Uterus (tissue), 4 donors: ENCODE data around the gene TLCD3A. TPM values are rescaled to one million over a fixed set of nuclear protein-coding genes. Genes with fewer than 3 reads are reported as not detected.

ENCODE experiments used
- DNase-seq, 2 donors: peaks; one replicate each; pipeline ENCODE4 v3.0.0-alpha.2; 2019 to 2020
- H3K27ac ChIP-seq, 2 donors: fragments of 200-600 bp; sonication (generic); 1 replicate in 1 of 2; 2 replicates in 1 of 2; pipeline ENCODE4 v1.5.1; 2016 to 2018
- H3K27me3 ChIP-seq, 2 donors: fragments of 200-600 bp; sonication (generic); one replicate each; pipeline ENCODE4 v1.5.1; 2018 to 2019; ENCODE audit warnings: control low read depth in 1 of 2
- H3K36me3 ChIP-seq, 2 donors: fragments of 200-600 bp; sonication (generic); one replicate each; pipeline ENCODE4 v1.5.1; 2019; ENCODE audit warnings: control low read depth in 1 of 2
- H3K4me1 ChIP-seq, 2 donors: fragments of 200-600 bp; sonication (generic); one replicate each; pipeline ENCODE4 v1.5.1; 2018 to 2019; ENCODE audit warnings: control low read depth in 1 of 2
- H3K4me3 ChIP-seq, 2 donors: fragments of 200-600 bp; sonication (generic); 1 replicate in 1 of 2; 2 replicates in 1 of 2; pipeline ENCODE4 v1.5.1; 2018 to 2019; ENCODE audit warnings: mild to moderate bottlenecking in 1 of 2
- H3K9me3 ChIP-seq, 2 donors: fragments of 200-600 bp; sonication (generic); one replicate each; pipeline ENCODE4 v1.5.1; 2019; ENCODE audit warnings: control low read depth in 1 of 2
- POLR2A ChIP-seq, 2 donors: fragments of 450-650 bp; IDR thresholded peaks; one replicate each; pipeline ENCODE4 v1.6.1; 2016; ENCODE audit warnings: antibody characterized with exemption in 2 of 2, mild to moderate bottlenecking in 1 of 2, moderate library complexity in 1 of 2
- intact Hi-C: fragments of 100-400 bp; cut with DNase I; formaldehyde crosslinking; loops from one replicate; pipeline ENCODE4 v1.15.1; 2023; ENCODE audit warnings: low total_unique reads
- total RNA-seq, 4 donors: library from RNA; depleted of rRNA in 3 of 4; stranded (reverse); fragments of >200 nt in 3 of 4; gene quantifications; one replicate each; pipeline versions ENCODE4 v1.1.0 to v1.2.4, GENCODE V29; 2014 to 2023
- TF ChIP-seq, protein P1 (sequence below), 4 experiments: fragments of 200-600 bp in 2 of 4; fragments of 450-650 bp in 2 of 4; sonication (generic) in 2 of 4; IDR thresholded peaks; one replicate each; pipeline ENCODE4 v1.5.1; 2016 to 2019; ENCODE audit warnings: antibody characterized with exemption in 4 of 4, mild to moderate bottlenecking in 2 of 4, moderate library complexity in 1 of 4
- donor health status: DM: yes; HTN: yes; CAD: no.

TLCD3A gene
- total RNA-seq, 4 donors from 2014 or later, result 3.2 to 19.6 (median 15.6) TPM; not detected in 1

DNA sequence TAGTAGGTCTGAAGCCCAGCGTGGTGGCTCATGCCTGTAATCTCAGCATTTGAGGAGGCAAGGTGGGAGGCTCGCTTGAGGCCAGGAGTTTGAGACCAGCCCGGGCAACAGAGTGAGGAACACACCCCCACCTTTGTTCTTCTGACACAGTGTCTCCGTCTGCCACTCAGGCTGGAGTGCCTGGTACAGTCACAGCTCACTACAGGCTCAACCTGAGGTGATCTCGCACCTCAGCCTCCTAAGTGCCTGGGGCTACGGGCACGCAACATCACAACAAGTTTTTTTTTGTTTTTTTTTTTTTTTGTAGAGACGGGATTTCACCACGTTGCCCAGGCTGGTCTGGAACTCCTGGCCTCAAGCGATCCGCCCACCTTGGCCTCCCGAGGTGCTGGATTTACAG, 6.7 kb upstream of the TLCD3A start:
- Histone ChIP-seq H3K36me3 (no peaks in the 10 kb centered on the region), H3K27me3 (no peaks in the 10 kb centered on the region), H3K4me1 (no peaks in the 10 kb centered on the region), H3K9me3 (no peaks in the 10 kb centered on the region), H3K27ac (no peak overlapping the region), H3K4me3 (no peak overlapping the region)
- no peak for DNase-seq
- TF ChIP-seq, protein P1, sequence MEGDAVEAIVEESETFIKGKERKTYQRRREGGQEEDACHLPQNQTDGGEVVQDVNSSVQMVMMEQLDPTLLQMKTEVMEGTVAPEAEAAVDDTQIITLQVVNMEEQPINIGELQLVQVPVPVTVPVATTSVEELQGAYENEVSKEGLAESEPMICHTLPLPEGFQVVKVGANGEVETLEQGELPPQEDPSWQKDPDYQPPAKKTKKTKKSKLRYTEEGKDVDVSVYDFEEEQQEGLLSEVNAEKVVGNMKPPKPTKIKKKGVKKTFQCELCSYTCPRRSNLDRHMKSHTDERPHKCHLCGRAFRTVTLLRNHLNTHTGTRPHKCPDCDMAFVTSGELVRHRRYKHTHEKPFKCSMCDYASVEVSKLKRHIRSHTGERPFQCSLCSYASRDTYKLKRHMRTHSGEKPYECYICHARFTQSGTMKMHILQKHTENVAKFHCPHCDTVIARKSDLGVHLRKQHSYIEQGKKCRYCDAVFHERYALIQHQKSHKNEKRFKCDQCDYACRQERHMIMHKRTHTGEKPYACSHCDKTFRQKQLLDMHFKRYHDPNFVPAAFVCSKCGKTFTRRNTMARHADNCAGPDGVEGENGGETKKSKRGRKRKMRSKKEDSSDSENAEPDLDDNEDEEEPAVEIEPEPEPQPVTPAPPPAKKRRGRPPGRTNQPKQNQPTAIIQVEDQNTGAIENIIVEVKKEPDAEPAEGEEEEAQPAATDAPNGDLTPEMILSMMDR (IDR thresholded peaks at IDR 0.05), result no peak
- TF ChIP-seq POLR2A (IDR thresholded peaks at IDR 0.05), result no peak
- intact Hi-C loops, result no loop called here

DNA sequence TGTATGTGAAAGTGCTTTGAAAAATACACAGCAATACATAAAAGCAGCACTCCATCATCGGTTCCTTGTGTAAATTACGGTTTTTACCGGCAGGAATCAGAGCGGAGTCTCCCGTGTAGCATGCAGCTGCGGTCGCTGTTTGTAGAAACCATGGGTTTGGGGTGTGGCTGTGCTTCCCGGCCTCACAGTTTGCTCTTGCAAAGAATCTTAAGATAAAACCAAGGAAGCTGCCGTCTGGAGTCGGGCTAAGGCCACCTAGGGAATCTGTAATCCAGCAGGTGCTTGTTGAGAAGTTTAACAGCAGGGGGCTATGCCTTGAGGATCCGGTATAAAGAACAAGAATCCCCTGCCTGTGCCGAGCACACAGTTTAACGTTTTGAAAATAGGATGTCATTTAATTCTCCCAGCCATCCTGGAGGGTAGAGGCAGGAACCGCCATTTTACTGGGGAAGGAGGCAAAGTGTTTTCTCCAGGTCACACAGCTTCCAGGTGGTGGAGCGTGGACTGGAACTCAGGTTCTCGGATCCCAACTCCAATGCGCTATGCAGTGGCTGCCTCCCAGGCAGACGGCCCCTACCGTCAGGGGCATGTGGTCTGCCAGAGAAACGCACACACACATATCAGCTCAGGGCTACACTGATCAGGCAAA, 6.0 kb upstream of the TLCD3A start:
- TF ChIP-seq, protein P1 (IDR thresholded peaks at IDR 0.05), result no peak
- TF ChIP-seq POLR2A (IDR thresholded peaks at IDR 0.05), result no peak
- Histone ChIP-seq H3K4me1 (no peaks in the 10 kb centered on the region), H3K27ac (no peak overlapping the region), H3K9me3 (no peaks in the 10 kb centered on the region), H3K36me3 (no peaks in the 10 kb centered on the region), H3K27me3 (no peaks in the 10 kb centered on the region), H3K4me3 (no peak overlapping the region)
- intact Hi-C loops, result no loop called here
- DNase-seq, result no peak

DNA sequence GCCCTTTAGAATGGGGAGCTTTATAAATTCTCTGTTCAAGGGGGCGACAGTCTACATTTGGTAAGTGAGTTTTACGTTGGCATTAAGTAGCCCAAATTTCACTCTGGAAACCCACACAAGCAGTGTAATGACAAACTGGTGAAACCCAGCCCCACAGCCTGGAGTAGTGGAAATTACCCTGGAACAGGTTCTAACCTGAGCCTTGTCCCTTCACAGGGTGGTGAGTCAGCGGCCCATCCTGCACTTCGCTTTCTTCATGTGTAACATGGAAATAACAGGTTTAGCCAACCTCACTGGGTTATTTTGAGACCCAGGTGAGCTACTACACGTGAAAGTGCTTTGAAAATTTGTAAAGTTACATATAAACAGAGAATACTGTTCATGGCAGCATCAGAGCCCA, 3.5 kb upstream of the TLCD3A start:
- DNase-seq, result no peak
- Histone ChIP-seq H3K36me3 (no peaks in the 10 kb centered on the region), H3K9me3 (no peaks in the 10 kb centered on the region), H3K4me1 (no peaks in the 10 kb centered on the region), H3K4me3 (no peak overlapping the region), H3K27me3 (no peaks in the 10 kb centered on the region), H3K27ac (no peak overlapping the region)
- intact Hi-C loops, result no loop called here
- no peak for TF ChIP-seq POLR2A (IDR thresholded peaks at IDR 0.05)
- TF ChIP-seq, protein P1 (IDR thresholded peaks at IDR 0.05), result no peak

DNA sequence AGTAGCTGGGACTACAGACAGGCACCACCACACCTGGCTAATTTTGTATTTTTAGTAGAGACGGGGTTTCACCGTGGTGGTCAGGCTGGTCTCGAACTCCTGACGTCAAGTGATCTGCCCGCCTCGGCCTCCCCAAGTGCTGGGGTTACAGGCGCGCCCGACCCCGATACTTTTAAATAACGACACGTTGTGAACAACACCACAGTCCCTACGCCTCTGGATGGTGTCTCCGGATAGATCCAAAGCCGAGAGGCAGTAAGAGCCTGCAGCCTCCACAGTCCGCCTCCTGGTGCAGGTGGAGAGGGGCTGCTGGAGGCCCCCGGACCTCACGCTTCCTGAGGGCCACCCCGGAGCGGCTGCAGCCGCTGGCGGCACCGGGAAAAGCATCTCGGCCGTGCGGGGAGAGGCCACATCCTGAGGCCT, 741 bp upstream of the TLCD3A start:
- Histone ChIP-seq H3K27ac (peak overlapping the region; percentile 78 to 81), H3K36me3 (no peaks in the 10 kb centered on the region), H3K4me1 (no peaks in the 10 kb centered on the region), H3K4me3 (peak overlapping the region; percentile 49 to 96), H3K9me3 (no peaks in the 10 kb centered on the region), H3K27me3 (no peaks in the 10 kb centered on the region)
- intact Hi-C loops, result no loop called here
- TF ChIP-seq, protein P1 (IDR thresholded peaks at IDR 0.05), result no peak
- TF ChIP-seq POLR2A (IDR thresholded peaks at IDR 0.05), result no peak
- no peak for DNase-seq

DNA sequence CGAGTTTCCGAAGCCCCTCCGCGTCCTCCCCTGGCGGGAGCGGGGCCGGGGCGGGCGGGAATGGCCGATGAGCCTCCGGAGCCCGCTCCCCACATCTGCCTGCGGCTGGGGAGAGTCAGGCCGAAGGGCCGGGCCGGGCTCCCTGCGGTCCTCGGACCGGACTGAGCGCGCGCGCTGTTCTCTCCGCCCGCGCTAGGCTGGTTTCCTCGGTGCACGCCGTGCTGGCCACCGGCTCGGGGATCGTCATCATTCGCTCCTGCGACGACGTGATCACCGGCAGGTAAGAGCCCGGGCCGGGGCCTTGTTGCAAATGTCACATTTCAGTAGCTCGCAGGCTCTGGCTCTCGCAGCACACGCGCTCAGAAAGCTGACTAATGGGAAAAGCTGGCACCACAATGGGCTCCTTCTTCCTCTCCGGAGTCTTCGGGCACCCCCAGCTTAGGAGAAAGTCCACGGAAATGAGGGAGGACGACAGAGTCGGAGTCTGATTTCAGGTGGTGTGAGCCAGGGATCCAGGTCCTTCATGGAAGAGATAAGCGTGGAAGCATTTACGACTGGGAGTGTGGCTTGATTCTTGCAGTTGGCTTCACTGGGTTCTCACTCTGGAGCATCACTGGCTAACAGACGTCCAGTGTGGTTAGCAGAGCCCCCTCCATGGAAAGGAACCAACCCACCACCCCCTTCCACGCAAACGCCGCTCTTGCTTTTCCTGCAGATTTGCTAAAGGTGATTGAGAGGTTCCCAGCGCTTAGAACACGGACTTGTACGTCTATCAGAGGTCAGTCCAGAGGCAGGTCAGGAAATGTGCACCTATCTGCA, 715 bp downstream of the TLCD3A start:
- intact Hi-C loops, result no loop called here
- DNase-seq, result peak in 1 of 2 donors; percentile 24

More for the DNA sequence above, 715 bp downstream of the TLCD3A start:
- TF ChIP-seq, protein P1 (IDR thresholded peaks at IDR 0.05), result no peak
- no peak for TF ChIP-seq POLR2A (IDR thresholded peaks at IDR 0.05)
- Histone ChIP-seq H3K4me3 (peak overlapping the region; percentile 49 to 96), H3K36me3 (no peaks in the 10 kb centered on the region), H3K27ac (peak overlapping the region; percentile 78 to 81), H3K4me1 (no peaks in the 10 kb centered on the region), H3K9me3 (no peaks in the 10 kb centered on the region), H3K27me3 (no peaks in the 10 kb centered on the region)
